HepG2 (cell line): ENCODE measurements around the gene CCDC183.

ENCODE experiments used
- HNRNPUL1 ChIP-seq: fragments of 200-400 bp; formaldehyde crosslinking; IDR thresholded peaks from 2 replicates; pipeline ENCODE4 v1.6.1; 2017; ENCODE audit warnings: low read depth, mild to moderate bottlenecking, low read length, moderate library complexity
- IRF2 ChIP-seq: IDR thresholded peaks from 2 replicates; pipeline ENCODE4 v1.6.1; 2018; ENCODE audit warnings: missing genetic modification reagents, missing compliant biosample characterization
- JUNB ChIP-seq: sonication (generic); formaldehyde crosslinking; IDR thresholded peaks from 2 replicates; pipeline ENCODE4 v1.8.0; 2022; ENCODE audit warnings: missing genetic modification reagents, mild to moderate bottlenecking, borderline replicate concordance
- MAFG ChIP-seq: sonication (generic); formaldehyde crosslinking; IDR thresholded peaks from 2 replicates; pipeline ENCODE4 v1.5.1; 2020; ENCODE audit warnings: mild to moderate bottlenecking, missing genetic modification reagents
- PHF20 ChIP-seq: sonication (generic); formaldehyde crosslinking; IDR thresholded peaks from 2 replicates; pipeline ENCODE4 v1.5.0; 2020; ENCODE audit warnings: mild to moderate bottlenecking, missing genetic modification reagents
- POLR2A ChIP-seq, 2 experiments: IDR thresholded peaks; 2 replicates each; pipeline ENCODE4 v1.6.1; 2011; ENCODE audit warnings: low read depth in 2 of 2, low read length in 2 of 2, mild to moderate bottlenecking in 1 of 2, moderate library complexity in 1 of 2; ENCODE audit not compliant: insufficient read depth in 1 of 2
- POLR2AphosphoS2 ChIP-seq: IDR thresholded peaks from 2 replicates; pipeline ENCODE4 v1.6.1; 2011; ENCODE audit warnings: low read depth, low read length, improper control_type of control experiment
- TF ChIP-seq, protein P1 (sequence below): sonication (generic); formaldehyde crosslinking; IDR thresholded peaks from 2 replicates; pipeline ENCODE4 v1.5.0; 2020; ENCODE audit warnings: mild to moderate bottlenecking, missing genetic modification reagents, moderate library complexity

DNA sequence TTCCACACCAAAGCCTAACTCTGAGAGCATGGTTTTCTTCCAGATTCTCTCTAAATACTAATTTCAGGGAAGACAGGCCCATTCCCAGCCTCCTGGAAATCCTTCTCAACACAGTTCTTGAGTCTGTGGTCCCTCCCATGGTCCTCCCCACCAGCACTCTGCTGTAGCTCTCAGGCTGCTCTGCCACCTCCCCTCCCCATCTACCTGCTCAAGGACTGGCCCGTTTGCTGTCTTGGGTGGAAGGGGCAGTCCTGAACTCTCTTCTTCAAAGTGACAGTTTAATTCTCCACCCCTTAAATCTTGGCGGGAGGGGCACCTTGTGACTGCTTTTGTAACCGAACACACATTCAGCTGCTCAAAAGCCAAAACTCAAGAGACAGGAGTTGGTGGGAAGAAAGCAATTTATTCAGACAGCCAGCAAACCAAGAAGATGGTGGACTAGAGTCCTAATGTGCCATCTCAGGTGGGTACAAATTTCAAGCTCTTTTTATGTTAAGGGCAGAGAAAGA, 24.2 kb upstream of the CCDC183 start:
- no peak for TF ChIP-seq POLR2AphosphoS2
- TF ChIP-seq, protein P1, sequence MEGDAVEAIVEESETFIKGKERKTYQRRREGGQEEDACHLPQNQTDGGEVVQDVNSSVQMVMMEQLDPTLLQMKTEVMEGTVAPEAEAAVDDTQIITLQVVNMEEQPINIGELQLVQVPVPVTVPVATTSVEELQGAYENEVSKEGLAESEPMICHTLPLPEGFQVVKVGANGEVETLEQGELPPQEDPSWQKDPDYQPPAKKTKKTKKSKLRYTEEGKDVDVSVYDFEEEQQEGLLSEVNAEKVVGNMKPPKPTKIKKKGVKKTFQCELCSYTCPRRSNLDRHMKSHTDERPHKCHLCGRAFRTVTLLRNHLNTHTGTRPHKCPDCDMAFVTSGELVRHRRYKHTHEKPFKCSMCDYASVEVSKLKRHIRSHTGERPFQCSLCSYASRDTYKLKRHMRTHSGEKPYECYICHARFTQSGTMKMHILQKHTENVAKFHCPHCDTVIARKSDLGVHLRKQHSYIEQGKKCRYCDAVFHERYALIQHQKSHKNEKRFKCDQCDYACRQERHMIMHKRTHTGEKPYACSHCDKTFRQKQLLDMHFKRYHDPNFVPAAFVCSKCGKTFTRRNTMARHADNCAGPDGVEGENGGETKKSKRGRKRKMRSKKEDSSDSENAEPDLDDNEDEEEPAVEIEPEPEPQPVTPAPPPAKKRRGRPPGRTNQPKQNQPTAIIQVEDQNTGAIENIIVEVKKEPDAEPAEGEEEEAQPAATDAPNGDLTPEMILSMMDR = no peak
- no peak for TF ChIP-seq MAFG (CRISPR knock-in tag)
- no peak for TF ChIP-seq HNRNPUL1
- TF ChIP-seq POLR2A (IDR thresholded peaks at IDR 0.05; ENCODE audit: insufficient read depth in 1 of 2, low read depth in 2 of 2, low read length in 2 of 2) = no peak
- no peak for TF ChIP-seq JUNB (CRISPR knock-in tag)
- no peak for TF ChIP-seq IRF2 (CRISPR knock-in tag)
- no peak for TF ChIP-seq PHF20
